Measurements from ENCODE around the gene ARFGAP3.

Gene ARFGAP3

DNA sequence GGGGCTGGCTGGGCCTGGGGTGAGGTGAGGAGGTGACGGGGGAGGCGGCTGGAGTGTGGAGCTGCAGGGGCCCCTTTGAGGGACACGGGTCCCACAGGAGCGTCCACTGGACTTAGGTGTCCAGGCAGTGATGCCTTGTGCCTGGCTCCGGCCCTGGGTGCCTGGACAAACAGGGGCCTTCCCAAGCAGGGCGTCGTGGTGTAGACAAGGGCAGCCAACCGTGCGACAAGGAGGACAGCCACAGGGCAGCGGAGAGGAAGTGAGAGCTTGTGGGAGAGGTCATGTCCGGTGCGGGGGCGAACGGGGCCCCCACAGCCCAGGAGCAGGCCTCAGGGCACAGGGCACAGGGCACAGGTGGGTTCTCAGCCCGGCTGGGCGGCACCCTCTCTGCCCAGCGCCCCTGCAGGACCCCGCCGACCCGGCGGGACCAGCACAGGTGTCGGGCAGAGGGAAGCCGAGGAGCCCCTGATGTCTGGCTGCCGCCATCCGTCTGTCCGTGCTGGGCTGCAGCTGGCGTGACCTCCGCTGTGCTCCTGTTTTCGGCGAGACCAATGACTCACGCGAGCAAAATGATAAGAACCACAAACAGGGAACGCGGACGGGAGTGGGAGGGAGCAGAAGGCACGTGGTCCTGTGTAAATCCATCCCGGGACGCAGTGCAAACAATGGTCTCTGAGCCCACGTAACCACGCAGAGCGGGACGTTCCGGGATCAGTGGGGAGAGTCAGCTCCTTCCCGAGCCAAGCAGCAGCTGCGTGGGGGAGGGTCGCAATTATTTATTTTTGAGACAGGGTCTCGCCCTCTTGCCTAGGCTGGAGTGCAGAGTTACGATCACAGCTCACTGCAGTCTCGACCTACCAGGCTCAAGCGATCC lies 87.3 kb downstream of the ARFGAP3 start:
- POLR2A ChIA-PET (ENCODE audit: low non-redundant PET) = no interaction called here

DNA sequence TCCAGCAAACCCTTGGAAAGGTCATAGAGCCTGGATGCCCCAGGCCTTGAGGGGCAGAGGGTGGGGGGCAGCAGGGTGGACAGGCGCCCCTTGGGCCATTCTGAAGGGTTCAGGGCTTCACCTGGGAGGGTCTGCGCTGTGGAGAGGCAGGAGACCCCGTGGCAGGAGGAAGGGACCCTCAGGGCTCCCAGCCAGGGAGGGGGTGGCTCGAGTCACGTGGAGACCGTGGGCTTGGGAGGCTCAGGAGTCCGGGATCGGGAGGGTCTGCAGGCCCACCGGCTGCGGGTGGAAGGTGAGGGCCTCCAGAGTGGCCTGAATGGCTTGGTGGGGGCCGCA lies 87.9 kb downstream of the ARFGAP3 start:
- TF ChIP-seq, protein P1, sequence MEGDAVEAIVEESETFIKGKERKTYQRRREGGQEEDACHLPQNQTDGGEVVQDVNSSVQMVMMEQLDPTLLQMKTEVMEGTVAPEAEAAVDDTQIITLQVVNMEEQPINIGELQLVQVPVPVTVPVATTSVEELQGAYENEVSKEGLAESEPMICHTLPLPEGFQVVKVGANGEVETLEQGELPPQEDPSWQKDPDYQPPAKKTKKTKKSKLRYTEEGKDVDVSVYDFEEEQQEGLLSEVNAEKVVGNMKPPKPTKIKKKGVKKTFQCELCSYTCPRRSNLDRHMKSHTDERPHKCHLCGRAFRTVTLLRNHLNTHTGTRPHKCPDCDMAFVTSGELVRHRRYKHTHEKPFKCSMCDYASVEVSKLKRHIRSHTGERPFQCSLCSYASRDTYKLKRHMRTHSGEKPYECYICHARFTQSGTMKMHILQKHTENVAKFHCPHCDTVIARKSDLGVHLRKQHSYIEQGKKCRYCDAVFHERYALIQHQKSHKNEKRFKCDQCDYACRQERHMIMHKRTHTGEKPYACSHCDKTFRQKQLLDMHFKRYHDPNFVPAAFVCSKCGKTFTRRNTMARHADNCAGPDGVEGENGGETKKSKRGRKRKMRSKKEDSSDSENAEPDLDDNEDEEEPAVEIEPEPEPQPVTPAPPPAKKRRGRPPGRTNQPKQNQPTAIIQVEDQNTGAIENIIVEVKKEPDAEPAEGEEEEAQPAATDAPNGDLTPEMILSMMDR (conservative IDR thresholded peaks at IDR 0.05; ENCODE audit: low read depth) = no peak
- H3K27ac ChIP-seq = peak overlapping the region; percentile 53; the same call in 1 of the 2 replicates
- ChIA-PET CTCF (no interaction called here), POLR2A (ENCODE audit: low non-redundant PET) (no interaction called here)
- DNase-seq (ENCODE audit: low spot score) = no peak

More for the DNA sequence above, 87.3 kb downstream of the ARFGAP3 start:
- CTCF ChIA-PET = no interaction called here
- TF ChIP-seq, protein P1 (conservative IDR thresholded peaks at IDR 0.05; ENCODE audit: low read depth) = no peak
- no peak for DNase-seq (ENCODE audit: low spot score)
- H3K27ac ChIP-seq = peak overlapping the region; percentile 38

- H3K27ac ChIP-seq = peak overlapping the region; percentile 53
- no peak for DNase-seq (ENCODE audit: low spot score)
- CTCF ChIA-PET = no interaction called here
- POLR2A ChIA-PET (ENCODE audit: low non-redundant PET) = no interaction called here
- TF ChIP-seq, protein P1 (conservative IDR thresholded peaks at IDR 0.05; ENCODE audit: low read depth) = no peak
Observed at GRCh38 chr22:42768385-42769035, 88.6 kb downstream of the ARFGAP3 start.

DNA sequence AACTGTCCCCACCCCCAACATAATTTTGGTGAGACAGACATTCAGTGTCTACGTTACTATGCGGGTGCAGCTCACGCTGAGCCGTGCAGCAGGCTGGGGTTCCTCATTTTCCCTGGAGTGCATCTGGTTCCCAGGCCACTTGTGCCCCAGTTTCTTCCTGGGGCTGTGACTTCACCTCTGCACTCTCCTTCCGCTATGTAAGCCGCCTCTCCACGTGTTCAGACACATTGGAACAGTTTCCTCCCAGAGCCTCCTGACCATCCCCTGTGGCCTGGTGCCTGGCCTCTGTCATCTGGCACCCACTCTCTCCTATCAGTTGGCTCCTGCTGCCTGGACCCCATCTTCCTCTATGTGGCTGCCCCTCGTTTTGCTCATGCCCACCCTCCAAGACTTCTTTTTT lies 90.2 kb downstream of the ARFGAP3 start:
- POLR2A ChIA-PET (ENCODE audit: low non-redundant PET) = no interaction called here
- CTCF ChIA-PET = interaction anchor here (0.6 kb wide), 1 partner anchor 57 kb away, joined by 6 read pairs; no protein-coding TSS in a partner anchor
- TF ChIP-seq, protein P1 (conservative IDR thresholded peaks at IDR 0.05; ENCODE audit: low read depth) = no peak
- no peak for DNase-seq (ENCODE audit: low spot score)
- H3K27ac ChIP-seq = peak overlapping the region; percentile 21

DNA sequence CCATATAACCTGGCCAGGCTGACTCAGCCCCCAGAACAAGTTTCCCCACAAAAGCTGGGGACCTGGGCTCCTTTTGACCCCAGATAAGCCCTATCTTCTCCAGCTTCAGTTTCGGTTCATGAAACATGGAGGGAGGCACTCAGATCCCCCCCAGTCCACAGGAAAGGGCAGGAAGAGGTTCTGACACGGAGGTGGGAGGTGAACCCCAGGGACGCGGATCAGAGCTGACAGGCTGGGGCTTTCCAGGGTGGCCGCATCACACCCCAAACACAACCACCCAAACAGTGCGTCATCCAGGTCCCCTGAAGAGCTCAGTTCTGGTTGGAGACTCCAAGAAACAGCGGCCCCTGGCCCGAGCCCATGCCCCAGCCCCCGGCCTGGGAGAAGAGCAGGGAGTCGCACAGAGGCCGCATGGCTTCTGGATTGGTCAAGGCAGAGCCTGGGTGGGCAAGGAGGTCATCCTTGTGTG lies 92.1 kb downstream of the ARFGAP3 start:
- H3K27ac ChIP-seq = no peak overlapping the region
- TF ChIP-seq, protein P1 (conservative IDR thresholded peaks at IDR 0.05; ENCODE audit: low read depth) = no peak
- DNase-seq (ENCODE audit: low spot score) = no peak
- ChIA-PET POLR2A (ENCODE audit: low non-redundant PET) (no interaction called here), CTCF (no interaction called here)

- TF ChIP-seq, protein P1 (conservative IDR thresholded peaks at IDR 0.05; ENCODE audit: low read depth) = no peak
- CTCF ChIA-PET = no interaction called here
Observed at GRCh38 chr22:42763965-42764480, 93.0 kb downstream of the ARFGAP3 start.

More at GRCh38 chr22:42763965-42764480, 93.0 kb downstream of the ARFGAP3 start:
- POLR2A ChIA-PET (ENCODE audit: low non-redundant PET) = no interaction called here
- H3K27ac ChIP-seq = no peak overlapping the region
- DNase-seq (ENCODE audit: low spot score) = no peak

All from RWPE1 (cell line).